ENCODE measurements around the gene TNXB.

- no peak for TF ChIP-seq POLR2AphosphoS5 (IDR thresholded peaks at IDR 0.05; ENCODE audit: low read depth, low read length)
- TF ChIP-seq FOXP2 (optimal IDR thresholded peaks at IDR 0.05; ENCODE audit: borderline replicate concordance, extremely low read depth, extremely low read length, insufficient read depth), result no peak
These were observed 28.3 kb upstream of the TNXB start for GRCh38 chr6:32137454-32137853.
